NCI-H1048 (cell line): ENCODE results near the gene NSUN5.
A peak's percentile ranks its signal among the peaks of the same experiment; 100 is the strongest.
"Not testable (repeated sequence)": the region's sequence is repeated elsewhere in the genome, so short reads cannot be mapped to it uniquely, and the experiment has no call there.

Source experiments
- DNase-seq: peaks from one replicate; lab custom pipeline; 2025; lab: John Stamatoyannopoulos, UW

The NSUN5 gene

GRCh38 chr7:73325424-73325823 lies 16.8 kb upstream of the NSUN5 start:
- not testable (repeated sequence) for DNase-seq

GRCh38 chr7:73324081-73324845 lies 15.6 kb upstream of the NSUN5 start:
- peak; percentile 53 for DNase-seq

GRCh38 chr7:73323434-73324080 lies 14.9 kb upstream of the NSUN5 start:
- not testable (repeated sequence) for DNase-seq

GRCh38 chr7:73320009-73320408 lies 11.4 kb upstream of the NSUN5 start:
- not testable (repeated sequence) for DNase-seq

- DNase-seq, result not testable (repeated sequence)
Measured at GRCh38 chr7:73319541-73319940, 10.9 kb upstream of the NSUN5 start.

- not testable (repeated sequence) for DNase-seq
Measured at GRCh38 chr7:73318656-73319204, 10.1 kb upstream of the NSUN5 start.

- DNase-seq, result no peak
Measured at GRCh38 chr7:73316521-73316920, 7.9 kb upstream of the NSUN5 start.

- DNase-seq, result no peak
Measured at GRCh38 chr7:73314271-73314670, 5.6 kb upstream of the NSUN5 start.

GRCh38 chr7:73313521-73313906 lies 4.9 kb upstream of the NSUN5 start:
- DNase-seq, result no peak

- DNase-seq, result no peak
Measured at GRCh38 chr7:73312831-73313520, 4.3 kb upstream of the NSUN5 start.

- not testable (repeated sequence) for DNase-seq
Measured at GRCh38 chr7:73311421-73311820, 2.8 kb upstream of the NSUN5 start.

- DNase-seq, result no peak
Measured at GRCh38 chr7:73308074-73308664, 457 bp downstream of the NSUN5 start.

- no peak for DNase-seq
Measured at GRCh38 chr7:73307436-73307835, 1.2 kb downstream of the NSUN5 start.

- not testable (repeated sequence) for DNase-seq
Measured at GRCh38 chr7:73304612-73305387, 3.8 kb downstream of the NSUN5 start.

- DNase-seq, result no peak
Measured at GRCh38 chr7:73304071-73304470, 4.6 kb downstream of the NSUN5 start.

- DNase-seq, result no peak
Measured at GRCh38 chr7:73303546-73303945, 5.1 kb downstream of the NSUN5 start.

GRCh38 chr7:73302846-73303245 lies 5.8 kb downstream of the NSUN5 start:
- not testable (repeated sequence) for DNase-seq

GRCh38 chr7:73301108-73301507 lies 7.5 kb downstream of the NSUN5 start:
- DNase-seq, result not testable (repeated sequence)

GRCh38 chr7:73299812-73300211 lies 8.8 kb downstream of the NSUN5 start:
- DNase-seq, result not testable (repeated sequence)

GRCh38 chr7:73297706-73298105 lies 10.9 kb downstream of the NSUN5 start:
- not testable (repeated sequence) for DNase-seq

GRCh38 chr7:73297235-73297634 lies 11.4 kb downstream of the NSUN5 start:
- DNase-seq, result not testable (repeated sequence)
